GM10266 (cell line): ENCODE measurements around the gene ISYNA1.

Experiments used
- DNase-seq: peaks from one replicate; pipeline ENCODE4 v3.0.0; 2012; ENCODE audit errors: extremely low spot score
- CTCF ChIP-seq: IDR thresholded peaks from 2 replicates; pipeline ENCODE4 v1.5.1; 2012; ENCODE audit warnings: mild to moderate bottlenecking, low read depth; ENCODE audit not compliant: control insufficient read depth, insufficient read depth; ENCODE audit errors: missing control alignments

The ISYNA1 gene

DNA sequence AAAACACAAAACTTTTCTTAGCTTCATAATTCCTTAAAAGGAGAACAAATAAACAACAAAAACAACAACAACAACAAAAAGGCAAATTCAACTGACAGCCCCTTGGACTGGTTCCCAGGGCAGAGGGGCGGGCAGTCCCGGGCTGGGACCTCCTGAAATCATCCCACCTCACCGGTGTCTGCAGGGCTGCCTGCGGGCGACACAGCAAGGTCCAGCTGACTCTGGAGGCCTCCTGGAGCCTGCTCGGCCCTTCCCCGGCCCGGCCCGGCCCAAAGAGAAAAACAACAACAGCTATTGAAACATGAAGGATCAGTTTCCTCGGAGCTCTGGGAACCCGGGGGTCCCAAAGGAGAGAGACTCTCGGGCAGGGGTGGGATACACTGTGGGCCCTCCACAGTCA is 5.0 kb upstream of the ISYNA1 start:
- TF ChIP-seq CTCF, result no peak
- DNase-seq, result no peak

- TF ChIP-seq CTCF, result no peak
Observed at GRCh38 chr19:18441804-18442788, 4.2 kb upstream of the ISYNA1 start.

DNA sequence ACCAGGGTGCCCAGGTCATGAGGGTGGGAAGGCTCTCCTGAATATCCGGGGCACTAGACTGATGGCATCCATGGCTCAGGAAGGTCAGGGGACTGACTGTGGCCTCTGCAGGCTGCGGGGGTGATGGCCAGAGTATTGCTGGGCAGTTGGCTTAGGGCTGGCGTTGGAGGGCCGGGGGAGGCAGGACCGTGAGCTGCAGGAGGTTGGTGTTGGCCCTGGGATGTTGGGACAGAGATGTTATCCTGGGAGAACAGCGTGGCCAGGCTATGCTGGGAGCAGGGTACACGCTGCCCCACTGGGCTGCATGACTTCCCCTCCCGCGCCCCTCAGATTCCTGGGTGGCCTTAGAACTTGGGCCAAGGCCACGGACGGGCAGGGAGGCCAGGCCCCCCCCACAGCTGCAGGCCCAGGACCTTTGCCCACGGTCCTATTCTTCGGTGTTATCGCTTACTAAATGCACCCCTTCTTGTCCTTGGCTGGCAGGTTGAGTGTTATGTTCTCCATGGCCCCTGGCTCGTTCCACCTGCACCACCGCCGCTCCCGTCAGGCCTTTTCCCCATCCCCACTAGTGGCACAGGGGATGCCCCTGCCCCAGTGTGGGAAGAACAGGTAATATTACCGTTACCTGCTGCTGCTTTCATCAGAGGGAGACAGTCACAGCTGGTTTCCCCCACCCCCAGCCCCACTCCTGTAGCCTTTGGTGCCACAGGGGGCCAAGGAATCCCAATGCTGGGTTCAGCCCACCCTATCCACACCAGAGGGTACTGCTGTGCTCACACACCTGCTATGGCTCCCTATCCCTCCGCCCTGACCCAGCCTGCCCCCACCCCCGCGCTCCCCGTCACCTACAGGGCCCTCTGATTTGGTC is 3.2 kb upstream of the ISYNA1 start:
- no peak for TF ChIP-seq CTCF
- DNase-seq, result no peak

More at GRCh38 chr19:18441804-18442788, 4.2 kb upstream of the ISYNA1 start:
- DNase-seq, result no peak

- peak; percentile 51 for TF ChIP-seq CTCF
- DNase-seq, result no peak
Observed at GRCh38 chr19:18440415-18440877, 2.5 kb upstream of the ISYNA1 start.

DNA sequence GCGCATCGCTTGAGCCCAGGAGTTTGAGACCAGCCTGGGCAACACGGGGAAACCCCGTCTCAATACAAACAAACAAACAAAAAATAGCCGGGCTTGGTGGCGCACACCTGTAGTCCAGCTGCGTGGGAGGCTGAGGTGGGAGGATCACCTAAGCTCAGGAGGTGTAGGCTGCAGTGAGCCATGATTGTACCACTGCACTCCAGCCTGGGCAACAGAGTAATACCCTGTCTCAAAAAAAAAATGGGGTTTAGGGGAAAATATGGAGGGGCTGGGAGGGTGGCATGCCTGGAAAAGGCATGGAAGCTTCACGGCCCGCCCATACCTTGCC is 1.9 kb upstream of the ISYNA1 start:
- TF ChIP-seq CTCF, result no peak
- no peak for DNase-seq

DNA sequence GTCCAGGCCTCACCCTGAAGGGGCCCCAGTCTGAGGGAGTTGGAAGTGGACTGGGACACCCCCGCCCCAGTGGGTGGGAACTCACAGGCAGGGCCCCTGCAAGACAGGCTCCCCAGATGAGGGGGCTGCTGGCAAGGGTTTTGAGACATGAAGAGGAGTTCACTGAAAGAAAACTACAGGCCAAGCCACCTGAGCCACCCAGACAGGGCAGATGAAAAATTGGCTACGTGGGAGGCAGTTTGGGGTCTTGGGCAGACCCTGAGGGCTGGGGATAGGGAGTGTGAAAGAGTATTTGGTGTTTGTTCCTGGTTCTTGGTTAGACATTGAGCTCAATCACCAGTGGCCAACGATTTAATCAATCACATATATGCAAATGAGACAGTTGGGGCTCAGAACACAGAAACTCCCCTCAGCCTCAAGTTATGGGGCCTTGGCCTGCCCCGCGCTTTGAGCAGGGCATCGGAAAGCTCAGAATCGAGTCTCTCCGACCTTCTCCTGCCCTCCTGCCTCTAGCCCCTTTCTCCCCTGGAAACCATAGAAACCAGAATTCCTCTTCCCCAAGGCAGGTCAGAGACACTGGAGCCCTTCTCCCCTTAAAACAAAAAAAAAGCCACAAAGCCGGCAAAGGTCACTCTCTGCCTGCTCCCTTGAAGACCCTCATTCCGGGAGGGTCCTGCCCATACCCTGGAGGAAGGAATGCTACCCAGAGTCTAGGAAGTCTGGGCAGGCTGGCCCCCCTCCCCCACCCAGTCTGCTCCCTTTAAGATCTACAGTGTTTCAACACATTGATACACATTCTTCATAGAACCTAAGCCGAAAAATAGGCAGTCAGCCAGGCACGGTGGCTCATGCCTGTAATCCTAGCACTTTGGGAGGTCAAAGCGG is 1.3 kb upstream of the ISYNA1 start:
- no peak for DNase-seq

More for the DNA sequence above, 1.3 kb upstream of the ISYNA1 start:
- TF ChIP-seq CTCF, result no peak
